HCT116 (cell line): ENCODE data around the gene KHK.

ENCODE experiments used
- CTCF ChIP-seq, 3 experiments: fragments of 200-600 bp in 1 of 3; sonication (generic) in 1 of 3; IDR thresholded peaks in 2 of 3; conservative IDR thresholded peaks in 1 of 3; 2 replicates each; pipeline ENCODE4 v1.5.1; 2012 to 2017; ENCODE audit warnings: low read depth in 2 of 3, low read length in 2 of 3, antibody characterized with exemption in 1 of 3, borderline replicate concordance in 1 of 3, control low read depth in 1 of 3, mild to moderate bottlenecking in 1 of 3, mixed read lengths in 1 of 3, mixed run types in 1 of 3, moderate library complexity in 1 of 3; ENCODE audit not compliant: insufficient read depth in 1 of 3
- EZH2 ChIP-seq: fragments of 200-600 bp; sonication (generic); IDR thresholded peaks from 2 replicates; pipeline ENCODE4 v1.6.1; 2017; ENCODE audit warnings: antibody characterized with exemption, mixed run types
- POLR2A ChIP-seq: IDR thresholded peaks from 2 replicates; pipeline ENCODE4 v1.7.0; 2011; ENCODE audit warnings: borderline replicate concordance; ENCODE audit not compliant: insufficient read depth, insufficient read length; ENCODE audit errors: extremely low read depth
- RAD21 ChIP-seq: IDR thresholded peaks from 2 replicates; pipeline ENCODE4 v1.6.1; 2012; ENCODE audit warnings: low read depth, mild to moderate bottlenecking
- REST ChIP-seq: IDR thresholded peaks from 2 replicates; pipeline ENCODE4 v1.6.1; 2012; ENCODE audit warnings: low read depth

GRCh38 chr2:27049422-27050280 is 36.9 kb upstream of the KHK start:
- TF ChIP-seq RAD21 (no peak), EZH2 (no peak), REST (no peak), CTCF (IDR thresholded peaks at IDR 0.05 in 2 of 3, conservative IDR thresholded peaks at IDR 0.05 in 1 of 3; ENCODE audit: borderline replicate concordance in 1 of 3, insufficient read depth in 1 of 3, low read depth in 2 of 3, low read length in 2 of 3) (no peak), POLR2A (no peak)
